Left cardiac atrium (tissue), 4 donors: ENCODE measurements around the gene ANK3. TPM values are rescaled to one million over a fixed set of nuclear protein-coding genes. Genes with fewer than 3 reads are reported as not detected.

ENCODE experiments used
- ATAC-seq, 2 donors: fragments of 200-7000 bp; cut with Tn5 transposase; one replicate each; pipeline ENCODE4 v1.9.1; 2020; ENCODE audit warnings: mild to moderate bottlenecking in 2 of 2, moderate library complexity in 2 of 2
- DNase-seq: peaks from one replicate; pipeline ENCODE4 v3.0.0-alpha.2; 2020
- intact Hi-C, 2 donors: fragments of 100-400 bp; cut with DNase I; formaldehyde crosslinking; loops; one replicate each; pipeline versions ENCODE4 v1.14.1 to v1.15.1; 2022 to 2023
- total RNA-seq, 2 donors: library from RNA; stranded (reverse); fragmentation: NEBNext Ultra II Directional; extraction: Animal tissue kit (Norgen Biotek cat#: 25700); gene quantifications; one replicate each; pipeline ENCODE4 v1.2.1, GENCODE V29; 2021
- donor health status: DM: no; HTN: yes; CAD: no.
- donor health status: DM: no; HTN: yes; CAD: no; lungs with severe emphysema.
- donor health status: DM: yes; HTN: yes; CAD: no.
- donor health status: Dilated cardiomyopathy.

The ANK3 gene
- total RNA-seq, 2 donors from 2014 or later: 142 to 199 TPM

DNA sequence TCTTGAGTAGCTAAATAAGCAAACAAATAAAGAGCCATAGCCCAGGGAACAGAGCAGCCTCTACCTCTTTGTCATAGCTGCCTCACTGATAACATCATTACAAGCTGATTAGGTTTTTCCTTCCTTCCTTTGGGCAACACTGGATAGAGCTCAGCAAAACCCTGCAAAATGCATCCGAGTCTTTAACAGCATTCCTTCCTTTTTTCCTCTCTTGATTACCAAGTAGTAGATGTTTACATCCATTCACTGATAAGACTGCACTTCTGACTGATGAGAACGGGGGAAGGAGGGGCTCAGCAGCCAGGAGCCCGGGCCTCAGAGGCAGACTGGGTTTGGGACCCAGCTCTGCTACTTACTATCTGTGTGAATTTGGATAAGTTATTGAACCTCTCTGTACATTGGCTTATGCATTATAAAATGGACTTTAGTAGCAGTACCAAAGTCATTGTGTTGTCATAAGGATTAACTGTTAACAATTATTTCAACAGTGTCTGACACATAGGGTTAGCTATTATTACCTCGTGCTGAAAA is 214.2 kb downstream of the ANK3 start:
- intact Hi-C loops: no loop called here
- DNase-seq: no peak

GRCh38 chr10:60172363-60172990 is 217.2 kb downstream of the ANK3 start:
- ATAC-seq (no peak), DNase-seq (no peak)
- intact Hi-C loops: no loop called here

More for the DNA sequence above, 214.2 kb downstream of the ANK3 start:
- no peak for ATAC-seq

GRCh38 chr10:60171436-60172013 is 218.2 kb downstream of the ANK3 start:
- intact Hi-C loops: no loop called here
- no peak for ATAC-seq
- no peak for DNase-seq

- ATAC-seq (no peak), DNase-seq (no peak)
- intact Hi-C loops: no loop called here
Measured at GRCh38 chr10:60170250-60170649, 219.4 kb downstream of the ANK3 start.

DNA sequence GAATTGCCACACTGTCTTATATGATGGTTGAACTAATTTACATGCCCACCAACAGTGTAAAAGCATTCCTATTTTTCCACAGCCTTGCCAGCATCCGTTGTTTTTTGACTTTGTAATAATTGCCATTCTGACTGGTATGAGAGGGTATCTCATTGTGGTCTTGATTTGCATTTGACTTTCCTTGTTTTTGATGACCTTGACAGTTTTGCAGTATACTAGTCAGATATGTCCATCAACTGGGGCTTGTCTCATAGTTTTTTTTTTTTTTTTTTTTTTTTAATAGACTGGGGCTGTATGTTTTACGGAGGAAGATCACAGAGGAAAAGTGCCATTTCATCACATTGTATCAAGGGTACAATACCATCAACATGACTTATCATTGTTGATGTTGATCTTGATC is 220.6 kb downstream of the ANK3 start:
- intact Hi-C loops: no loop called here
- ATAC-seq (no peak), DNase-seq (no peak)

DNA sequence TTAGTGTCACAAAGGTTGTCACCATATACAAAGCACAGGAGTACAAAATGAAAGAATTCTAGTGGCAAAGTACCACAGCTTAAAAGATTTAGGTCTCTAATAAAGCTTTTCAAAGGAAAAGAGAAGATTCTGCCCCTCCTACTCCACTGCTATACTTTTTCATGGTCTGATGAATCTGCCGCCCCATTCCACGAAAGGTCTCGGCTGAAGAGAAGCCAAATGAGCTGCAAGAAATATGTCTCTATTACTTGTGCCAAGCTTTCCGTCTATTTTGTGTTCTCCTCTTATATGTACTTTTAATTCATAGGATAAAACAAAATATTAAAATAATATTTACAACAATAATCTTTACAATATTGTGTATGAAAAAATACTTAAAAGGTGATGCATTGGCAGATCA is 222.6 kb downstream of the ANK3 start:
- no peak for DNase-seq
- no peak for ATAC-seq
- intact Hi-C loops: no loop called here

GRCh38 chr10:60163786-60164185 is 225.9 kb downstream of the ANK3 start:
- DNase-seq (no peak), ATAC-seq (no peak)
- intact Hi-C loops: no loop called here

- intact Hi-C loops: no loop called here
- no peak for DNase-seq
- ATAC-seq: no peak
Measured at GRCh38 chr10:60162631-60163030, 227.0 kb downstream of the ANK3 start.

DNA sequence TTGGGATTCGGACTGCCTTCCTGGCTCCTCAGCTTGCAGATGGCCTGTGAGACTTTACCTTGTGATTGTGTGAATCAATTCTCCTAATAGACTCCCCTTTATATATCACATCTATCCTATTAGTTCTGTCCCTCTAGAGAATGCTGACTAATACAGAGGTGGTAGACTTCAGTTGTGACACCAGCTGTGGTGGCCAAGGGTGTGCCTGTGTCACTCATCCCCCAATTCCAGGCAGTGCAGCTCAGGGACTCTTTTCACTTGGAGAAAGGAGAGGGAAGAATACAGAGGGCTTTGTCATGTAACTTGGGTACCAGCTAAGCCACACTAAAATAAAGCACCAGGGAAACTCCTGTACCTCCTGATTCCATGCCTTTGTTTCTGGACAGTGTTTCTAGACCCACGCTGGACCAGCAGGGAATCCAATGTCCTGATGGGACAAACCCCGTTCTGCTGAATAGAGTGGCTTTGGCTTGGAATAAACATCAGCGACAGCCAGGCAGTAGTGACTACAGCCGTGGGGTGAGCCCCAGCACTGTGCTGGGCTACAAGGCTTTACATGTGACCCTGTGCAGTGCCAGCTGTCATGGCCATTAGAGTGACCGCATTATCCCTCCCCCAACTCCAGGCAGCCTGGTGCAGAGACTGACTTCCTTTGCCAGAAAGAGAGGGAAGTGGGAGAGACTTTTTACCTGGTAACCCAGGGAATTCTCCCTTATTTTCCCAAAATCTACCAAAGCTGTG is 233.6 kb downstream of the ANK3 start:
- intact Hi-C loops: no loop called here

DNA sequence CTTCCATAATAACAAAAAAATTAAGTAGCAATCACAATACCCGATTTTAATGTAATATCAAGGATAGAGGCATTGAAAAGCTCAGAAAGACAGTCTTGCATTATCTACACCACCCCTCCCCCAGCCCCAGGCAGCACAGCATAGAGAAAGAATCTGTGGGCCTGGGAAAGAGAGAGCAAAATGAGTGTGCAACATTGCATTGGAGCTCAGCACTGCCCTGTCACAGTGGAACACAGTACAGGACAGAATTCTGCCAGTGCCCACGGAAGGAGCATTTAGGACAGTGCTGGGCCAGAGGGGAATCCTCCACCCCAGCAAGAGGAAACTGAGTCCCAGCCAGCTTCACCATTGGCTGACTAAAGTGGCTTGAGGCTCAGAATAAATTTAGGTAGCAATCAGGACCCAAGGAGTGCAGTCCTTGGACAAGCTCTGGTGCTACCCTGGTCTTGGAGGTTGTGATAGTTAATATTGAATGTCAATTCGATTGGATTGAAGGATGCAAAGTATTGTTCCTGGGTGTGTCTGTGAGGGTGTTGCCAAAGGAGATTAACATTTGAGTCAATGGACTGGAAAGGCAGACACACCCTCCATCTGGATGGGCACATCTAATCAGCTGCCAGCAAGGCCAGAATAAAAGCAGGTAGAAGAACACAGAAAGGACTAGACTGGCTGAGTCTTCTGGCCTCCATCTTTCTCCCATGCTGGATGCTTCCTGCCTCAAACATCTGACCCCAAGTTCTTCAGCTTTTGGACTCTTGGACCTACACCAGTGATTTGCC is 234.4 kb downstream of the ANK3 start:
- intact Hi-C loops: no loop called here
- ATAC-seq (no peak), DNase-seq (no peak)

More for the DNA sequence above, 233.6 kb downstream of the ANK3 start:
- ATAC-seq (peak in 1 of 2 donors; percentile 45), DNase-seq (no peak)

- intact Hi-C loops: no loop called here
- peak in 1 of 2 donors; percentile 30 for ATAC-seq
- no peak for DNase-seq
Measured at GRCh38 chr10:60149003-60149402, 240.7 kb downstream of the ANK3 start.

- peak; percentile 67 to 80 for ATAC-seq
Measured at GRCh38 chr10:60148266-60148840, 241.3 kb downstream of the ANK3 start.

GRCh38 chr10:60147576-60148265 is 242.0 kb downstream of the ANK3 start:
- intact Hi-C loops: no loop called here
- ATAC-seq: no peak

More at GRCh38 chr10:60148266-60148840, 241.3 kb downstream of the ANK3 start:
- intact Hi-C loops: no loop called here
- DNase-seq: no peak

GRCh38 chr10:60147025-60147424 is 242.7 kb downstream of the ANK3 start:
- DNase-seq (no peak), ATAC-seq (peak in 1 of 2 donors; percentile 38)
- intact Hi-C loops: no loop called here

More at GRCh38 chr10:60147576-60148265, 242.0 kb downstream of the ANK3 start:
- DNase-seq: no peak

- no peak for DNase-seq
- intact Hi-C loops: no loop called here
- no peak for ATAC-seq
Measured at GRCh38 chr10:60144099-60144498, 245.6 kb downstream of the ANK3 start.

DNA sequence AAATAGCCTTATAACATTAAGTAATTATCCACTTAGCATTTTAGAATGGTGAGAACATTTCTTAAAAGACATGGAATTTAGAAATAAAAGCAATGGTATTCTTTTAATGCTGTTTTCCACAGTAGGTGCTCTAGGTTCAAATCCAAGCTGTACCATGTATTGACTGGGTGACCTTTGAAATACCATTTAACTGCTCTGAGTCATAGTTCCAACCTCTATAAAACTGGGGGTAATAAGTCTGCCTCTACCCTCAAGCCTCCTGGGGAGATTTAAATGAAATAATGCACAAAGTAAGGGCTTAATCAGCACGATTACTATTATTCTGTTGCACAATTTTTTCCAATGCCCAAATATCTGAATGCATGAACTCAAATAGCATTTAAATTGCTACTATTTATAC is 246.9 kb downstream of the ANK3 start:
- DNase-seq: no peak
- no peak for ATAC-seq
- intact Hi-C loops: no loop called here

GRCh38 chr10:60141896-60142559 is 247.6 kb downstream of the ANK3 start:
- peak in 1 of 2 donors; percentile 15 for ATAC-seq
- DNase-seq: no peak
- intact Hi-C loops: no loop called here
